Measurements from ENCODE around the gene CACNA2D3. TPM values are rescaled to one million over a fixed set of nuclear protein-coding genes. Genes with fewer than 3 reads are reported as not detected.
A peak's percentile ranks its signal among the peaks of the same experiment; 100 is the strongest.

Gene CACNA2D3
- total RNA-seq, 2 donors from 2014 or later = not detected

- Mint-ChIP-seq H3K9me3 (peaks cover 18 to 28% of the 10 kb centered on the region in 2 donors), H3K36me3 (peaks cover 0 to 10% of the 10 kb centered on the region in 2 donors), H3K27ac (no peak overlapping the region)
- DNase-seq (ENCODE audit: low spot score in 2 of 2) (no peak), ATAC-seq (no peak)
Measured at GRCh38 chr3:54515441-54516213, 393.3 kb downstream of the CACNA2D3 start.

- no peak for DNase-seq (ENCODE audit: low spot score in 2 of 2)
- Mint-ChIP-seq H3K27ac (no peak overlapping the region), H3K36me3 (peaks cover 0 to 5% of the 10 kb centered on the region in 2 donors), H3K9me3 (peaks cover 9 to 23% of the 10 kb centered on the region in 2 donors)
- ATAC-seq = no peak
Measured at GRCh38 chr3:54517424-54517823, 395.1 kb downstream of the CACNA2D3 start.

GRCh38 chr3:54518011-54518675 lies 395.8 kb downstream of the CACNA2D3 start:
- Mint-ChIP-seq H3K27ac (no peak overlapping the region), H3K9me3 (peaks cover 7 to 21% of the 10 kb centered on the region in 2 donors), H3K36me3 (peaks cover 0 to 3% of the 10 kb centered on the region in 2 donors)
- DNase-seq (ENCODE audit: low spot score in 2 of 2) = no peak
- ATAC-seq = no peak

- ATAC-seq = no peak
- H3K27ac Mint-ChIP-seq = no peak overlapping the region
- H3K9me3 Mint-ChIP-seq = peaks cover 8 to 14% of the 10 kb centered on the region in 2 donors
- no peaks in the 10 kb centered on the region for H3K36me3 Mint-ChIP-seq
- no peak for DNase-seq (ENCODE audit: low spot score in 2 of 2)
Measured at GRCh38 chr3:54519493-54519892, 397.1 kb downstream of the CACNA2D3 start.

- no peak for DNase-seq (ENCODE audit: low spot score in 2 of 2)
- H3K36me3 Mint-ChIP-seq = no peaks in the 10 kb centered on the region
Measured at GRCh38 chr3:54520060-54520459, 397.7 kb downstream of the CACNA2D3 start.

GRCh38 chr3:54527521-54527920 lies 405.2 kb downstream of the CACNA2D3 start:
- ATAC-seq = no peak
- Mint-ChIP-seq H3K9me3 (peaks cover 15 to 18% of the 10 kb centered on the region in 2 donors), H3K36me3 (peaks cover 0 to 8% of the 10 kb centered on the region in 2 donors), H3K27ac (no peak overlapping the region)
- no peak for DNase-seq (ENCODE audit: low spot score in 2 of 2)

More at GRCh38 chr3:54520060-54520459, 397.7 kb downstream of the CACNA2D3 start:
- no peak overlapping the region for H3K27ac Mint-ChIP-seq
- H3K9me3 Mint-ChIP-seq = peaks cover 10 to 13% of the 10 kb centered on the region in 2 donors
- no peak for ATAC-seq

GRCh38 chr3:54527953-54528352 lies 405.6 kb downstream of the CACNA2D3 start:
- Mint-ChIP-seq H3K27ac (no peak overlapping the region), H3K36me3 (peaks cover 0 to 8% of the 10 kb centered on the region in 2 donors), H3K9me3 (peaks cover 17 to 18% of the 10 kb centered on the region in 2 donors)
- no peak for ATAC-seq
- no peak for DNase-seq (ENCODE audit: low spot score in 2 of 2)

GRCh38 chr3:54528668-54529067 lies 406.3 kb downstream of the CACNA2D3 start:
- DNase-seq (ENCODE audit: low spot score in 2 of 2) = no peak
- Mint-ChIP-seq H3K9me3 (peaks cover 18 to 19% of the 10 kb centered on the region in 2 donors), H3K36me3 (peaks cover 0 to 8% of the 10 kb centered on the region in 2 donors), H3K27ac (no peak overlapping the region)
- ATAC-seq = no peak

- peaks cover 0 to 8% of the 10 kb centered on the region in 2 donors for H3K36me3 Mint-ChIP-seq
- no peak for ATAC-seq
- H3K9me3 Mint-ChIP-seq = peaks cover 12 to 16% of the 10 kb centered on the region in 2 donors
- no peak overlapping the region for H3K27ac Mint-ChIP-seq
- DNase-seq (ENCODE audit: low spot score in 2 of 2) = no peak
Measured at GRCh38 chr3:54530091-54530490, 407.7 kb downstream of the CACNA2D3 start.

GRCh38 chr3:54530944-54531343 lies 408.6 kb downstream of the CACNA2D3 start:
- peaks cover 8 to 13% of the 10 kb centered on the region in 2 donors for H3K9me3 Mint-ChIP-seq
- H3K36me3 Mint-ChIP-seq = peaks cover 0 to 8% of the 10 kb centered on the region in 2 donors
- no peak overlapping the region for H3K27ac Mint-ChIP-seq
- ATAC-seq = no peak
- DNase-seq (ENCODE audit: low spot score in 2 of 2) = no peak

GRCh38 chr3:54531741-54532140 lies 409.4 kb downstream of the CACNA2D3 start:
- DNase-seq (ENCODE audit: low spot score in 2 of 2) (no peak), ATAC-seq (no peak)
- H3K9me3 Mint-ChIP-seq = peaks cover 4 to 11% of the 10 kb centered on the region in 2 donors
- H3K27ac Mint-ChIP-seq = no peak overlapping the region
- H3K36me3 Mint-ChIP-seq = peaks cover 0 to 7% of the 10 kb centered on the region in 2 donors

GRCh38 chr3:54533856-54534255 lies 411.5 kb downstream of the CACNA2D3 start:
- H3K27ac Mint-ChIP-seq = no peak overlapping the region
- ATAC-seq = no peak
- no peaks in the 10 kb centered on the region for H3K36me3 Mint-ChIP-seq
- H3K9me3 Mint-ChIP-seq = peaks cover 4 to 5% of the 10 kb centered on the region in 2 donors
- DNase-seq (ENCODE audit: low spot score in 2 of 2) = no peak

- Mint-ChIP-seq H3K36me3 (no peaks in the 10 kb centered on the region), H3K9me3 (peaks cover 9% of the 10 kb centered on the region in 2 donors), H3K27ac (no peak overlapping the region)
- no peak for ATAC-seq
- no peak for DNase-seq (ENCODE audit: low spot score in 2 of 2)
Measured at GRCh38 chr3:54535619-54536018, 413.3 kb downstream of the CACNA2D3 start.

- H3K36me3 Mint-ChIP-seq = no peaks in the 10 kb centered on the region
- DNase-seq (ENCODE audit: low spot score in 2 of 2) = no peak
- H3K9me3 Mint-ChIP-seq = peaks cover 11 to 12% of the 10 kb centered on the region in 2 donors
Measured at GRCh38 chr3:54536450-54536849, 414.1 kb downstream of the CACNA2D3 start.

GRCh38 chr3:54537506-54537905 lies 415.2 kb downstream of the CACNA2D3 start:
- no peak for ATAC-seq
- Mint-ChIP-seq H3K27ac (no peak overlapping the region), H3K9me3 (peaks cover 15 to 16% of the 10 kb centered on the region in 2 donors), H3K36me3 (no peaks in the 10 kb centered on the region)
- DNase-seq (ENCODE audit: low spot score in 2 of 2) = no peak

More at GRCh38 chr3:54536450-54536849, 414.1 kb downstream of the CACNA2D3 start:
- no peak overlapping the region for H3K27ac Mint-ChIP-seq
- ATAC-seq = no peak

- DNase-seq (ENCODE audit: low spot score in 2 of 2) = no peak
- H3K36me3 Mint-ChIP-seq = no peaks in the 10 kb centered on the region
- H3K27ac Mint-ChIP-seq = peak overlapping the region in 1 of 2 donors; percentile 68
- no peak for ATAC-seq
- H3K9me3 Mint-ChIP-seq = peaks cover 11 to 15% of the 10 kb centered on the region in 2 donors
Measured at GRCh38 chr3:54538346-54538745, 416.0 kb downstream of the CACNA2D3 start.

GRCh38 chr3:54541369-54541768 lies 419.0 kb downstream of the CACNA2D3 start:
- Mint-ChIP-seq H3K36me3 (no peaks in the 10 kb centered on the region), H3K27ac (no peak overlapping the region), H3K9me3 (peaks cover 11% of the 10 kb centered on the region in 2 donors)
- ATAC-seq (no peak), DNase-seq (ENCODE audit: low spot score in 2 of 2) (no peak)
